SK-N-MC (cell line): ENCODE measurements around the gene PEX14.

Experiments
- EZH2 ChIP-seq: fragments of 200-600 bp; sonication (generic); IDR thresholded peaks from one replicate; pipeline ENCODE4 v1.6.1; 2017; ENCODE audit warnings: antibody characterized with exemption
- FOXP2 ChIP-seq: optimal IDR thresholded peaks from 2 replicates; pipeline ENCODE3; 2011; ENCODE audit warnings: mild to moderate bottlenecking, moderate library complexity; ENCODE audit not compliant: insufficient read depth; ENCODE audit errors: extremely low read length, control extremely low read depth
- POLR2AphosphoS5 ChIP-seq: IDR thresholded peaks from 2 replicates; pipeline ENCODE4 v1.6.1; 2012; ENCODE audit warnings: mild to moderate bottlenecking, low read depth, low read length, borderline replicate concordance

DNA sequence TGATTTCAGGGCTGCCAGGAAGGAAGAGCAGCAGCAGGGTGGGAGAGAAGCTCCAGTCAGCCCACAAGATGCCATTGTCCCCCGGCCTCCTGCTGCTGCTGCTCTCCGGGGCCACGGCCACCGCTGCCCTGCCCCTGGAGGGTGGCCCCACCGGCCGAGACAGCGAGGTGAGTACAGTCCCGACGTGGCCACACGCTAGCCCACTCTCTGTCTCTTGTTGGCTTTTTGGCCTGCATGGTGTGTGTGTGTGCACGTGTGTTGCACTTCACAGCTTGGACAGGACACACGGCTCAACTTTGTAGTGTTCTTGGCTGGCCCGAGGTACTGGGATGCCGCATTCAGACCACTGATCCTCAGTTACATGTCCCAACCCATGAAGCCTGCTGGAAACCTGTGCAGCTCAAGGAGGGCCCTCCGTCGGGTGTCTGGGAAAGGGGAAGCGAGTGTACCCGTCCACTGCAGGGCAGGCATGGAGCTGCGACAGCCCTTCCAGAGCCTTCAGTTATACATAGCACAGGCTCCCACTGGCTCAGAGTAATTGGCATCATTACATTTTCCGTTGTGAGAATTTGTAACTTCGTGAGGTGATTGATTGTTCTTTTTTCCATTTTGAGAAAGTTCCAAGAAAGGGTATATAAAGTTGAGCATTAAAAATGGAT is 24.5 kb upstream of the PEX14 start:
- TF ChIP-seq POLR2AphosphoS5 (no peak), EZH2 (no peak), FOXP2 (no peak)
